SK-N-SH treated with all-trans-retinoic acid at 6 μM for 48 hours (cell line): ENCODE results near the gene PDCD5.

Experiments
- ATAC-seq: fragments of 200-7000 bp; cut with Tn5 transposase; 3 replicates; pipeline ENCODE4 v1.9.1; 2020; ENCODE audit warnings: mild to moderate bottlenecking, moderate library complexity
- ARNTL ChIP-seq: fragments of 450-650 bp; formaldehyde crosslinking; IDR thresholded peaks from 2 replicates; pipeline ENCODE4 v1.5.0; 2020; ENCODE audit warnings: low read depth, mild to moderate bottlenecking, moderate library complexity, borderline replicate concordance
- BACH2 ChIP-seq: fragments of 250-450 bp; sonication (Bioruptor Pico); IDR thresholded peaks from 2 replicates; pipeline ENCODE4 v1.9.0; 2021; ENCODE audit warnings: mild to moderate bottlenecking, borderline replicate concordance
- CREB5 ChIP-seq: fragments of 250-450 bp; sonication (Bioruptor Pico); IDR thresholded peaks from 2 replicates; pipeline ENCODE4 v1.5.1; 2020; ENCODE audit warnings: low read depth, mild to moderate bottlenecking, moderate library complexity
- CSDC2 ChIP-seq: fragments of 250-450 bp; sonication (Bioruptor Pico); IDR thresholded peaks from 2 replicates; pipeline ENCODE4 v1.5.0; 2020; ENCODE audit warnings: mild to moderate bottlenecking, moderate library complexity
- CSRNP3 ChIP-seq: fragments of 250-450 bp; sonication (Bioruptor Pico); IDR thresholded peaks from 2 replicates; pipeline ENCODE4 v1.5.1; 2021; ENCODE audit warnings: mild to moderate bottlenecking, moderate library complexity
- GLIS3 ChIP-seq: fragments of 250-450 bp; sonication (Bioruptor Pico); IDR thresholded peaks from 2 replicates; pipeline ENCODE4 v1.5.0; 2020; ENCODE audit warnings: mild to moderate bottlenecking, moderate library complexity
- ISL1 ChIP-seq: fragments of 250-450 bp; sonication (Bioruptor Pico); IDR thresholded peaks from 2 replicates; pipeline ENCODE4 v2.1.2; 2022; ENCODE audit warnings: mild to moderate bottlenecking, moderate library complexity
- PATZ1 ChIP-seq: fragments of 250-450 bp; sonication (Bioruptor Pico); IDR thresholded peaks from 2 replicates; pipeline ENCODE4 v1.8.0; 2020; ENCODE audit warnings: mild to moderate bottlenecking, moderate library complexity, borderline replicate concordance
- POU6F1 ChIP-seq: fragments of 250-450 bp; sonication (Bioruptor Pico); IDR thresholded peaks from 2 replicates; pipeline ENCODE4 v1.8.0; 2021; ENCODE audit warnings: low read depth, mild to moderate bottlenecking, moderate library complexity, borderline replicate concordance
- PPARA ChIP-seq: fragments of 250-450 bp; sonication (Bioruptor Pico); IDR thresholded peaks from 2 replicates; pipeline ENCODE4 v1.5.0; 2020; ENCODE audit warnings: mild to moderate bottlenecking, borderline replicate concordance
- RARB ChIP-seq: fragments of 250-450 bp; sonication (Bioruptor Pico); IDR thresholded peaks from 2 replicates; pipeline ENCODE4 v1.8.0; 2021; ENCODE audit warnings: mild to moderate bottlenecking, moderate library complexity
- SNAI2 ChIP-seq: fragments of 250-450 bp; sonication (Bioruptor Pico); IDR thresholded peaks from 2 replicates; pipeline ENCODE4 v1.5.0; 2020; ENCODE audit warnings: mild to moderate bottlenecking, moderate library complexity
- TSHZ2 ChIP-seq: fragments of 250-450 bp; sonication (Bioruptor Pico); IDR thresholded peaks from 2 replicates; pipeline ENCODE4 v1.5.0; 2020; ENCODE audit warnings: mild to moderate bottlenecking, moderate library complexity
- ZC3H10 ChIP-seq: fragments of 250-450 bp; sonication (Bioruptor Pico); IDR thresholded peaks from 2 replicates; pipeline ENCODE4 v1.5.1; 2021; ENCODE audit warnings: mild to moderate bottlenecking, moderate library complexity
- ZFP30 ChIP-seq: fragments of 450-650 bp; formaldehyde crosslinking; IDR thresholded peaks from 2 replicates; pipeline ENCODE4 v1.5.0; 2022; ENCODE audit warnings: mild to moderate bottlenecking, moderate library complexity
- ZNF565 ChIP-seq: fragments of 450-650 bp; formaldehyde crosslinking; conservative IDR thresholded peaks from 2 replicates; pipeline ENCODE4 v1.5.0; 2020; ENCODE audit warnings: low read depth, mild to moderate bottlenecking, moderate library complexity
- ZNF70 ChIP-seq: fragments of 450-650 bp; formaldehyde crosslinking; IDR thresholded peaks from 2 replicates; pipeline ENCODE4 v1.5.0; 2020; ENCODE audit warnings: mild to moderate bottlenecking, moderate library complexity

The PDCD5 gene

GRCh38 chr19:32622002-32622401 lies 41.0 kb downstream of the PDCD5 start:
- ATAC-seq, result no peak
- no peak for TF ChIP-seq GLIS3 (CRISPR knock-in tag)
- TF ChIP-seq CSRNP3 (CRISPR knock-in tag), result no peak

GRCh38 chr19:32624410-32624809 lies 43.4 kb downstream of the PDCD5 start:
- ATAC-seq, result no peak
- TF ChIP-seq GLIS3 (CRISPR knock-in tag), result no peak
- no peak for TF ChIP-seq CREB5 (CRISPR knock-in tag)
- no peak for TF ChIP-seq ZNF70 (CRISPR knock-in tag)
- no peak for TF ChIP-seq SNAI2 (CRISPR knock-in tag)
- no peak for TF ChIP-seq TSHZ2 (CRISPR knock-in tag)
- no peak for TF ChIP-seq PATZ1
- TF ChIP-seq CSDC2 (CRISPR knock-in tag), result no peak
- TF ChIP-seq ISL1 (CRISPR knock-in tag), result no peak
- no peak for TF ChIP-seq PPARA (CRISPR knock-in tag)
- no peak for TF ChIP-seq ZFP30 (CRISPR knock-in tag)
- TF ChIP-seq BACH2 (CRISPR knock-in tag), result no peak
- no peak for TF ChIP-seq ZNF565 (CRISPR knock-in tag)
- no peak for TF ChIP-seq RARB
- TF ChIP-seq POU6F1 (CRISPR knock-in tag), result no peak
- no peak for TF ChIP-seq ARNTL (CRISPR knock-in tag)
- no peak for TF ChIP-seq CSRNP3 (CRISPR knock-in tag)
- TF ChIP-seq, all 23 proteins: peak for 0

GRCh38 chr19:32626969-32627368 lies 46.0 kb downstream of the PDCD5 start:
- no peak for ATAC-seq
- TF ChIP-seq ZC3H10 (CRISPR knock-in tag) (no peak), POU6F1 (CRISPR knock-in tag) (no peak), ZNF565 (CRISPR knock-in tag) (no peak), RARB (no peak)
